ENCODE data around the gene ZNF638.

Gene ZNF638

GRCh38 chr2:71468279-71469015, 136.9 kb downstream of the ZNF638 start:
- TF ChIP-seq, protein P1, sequence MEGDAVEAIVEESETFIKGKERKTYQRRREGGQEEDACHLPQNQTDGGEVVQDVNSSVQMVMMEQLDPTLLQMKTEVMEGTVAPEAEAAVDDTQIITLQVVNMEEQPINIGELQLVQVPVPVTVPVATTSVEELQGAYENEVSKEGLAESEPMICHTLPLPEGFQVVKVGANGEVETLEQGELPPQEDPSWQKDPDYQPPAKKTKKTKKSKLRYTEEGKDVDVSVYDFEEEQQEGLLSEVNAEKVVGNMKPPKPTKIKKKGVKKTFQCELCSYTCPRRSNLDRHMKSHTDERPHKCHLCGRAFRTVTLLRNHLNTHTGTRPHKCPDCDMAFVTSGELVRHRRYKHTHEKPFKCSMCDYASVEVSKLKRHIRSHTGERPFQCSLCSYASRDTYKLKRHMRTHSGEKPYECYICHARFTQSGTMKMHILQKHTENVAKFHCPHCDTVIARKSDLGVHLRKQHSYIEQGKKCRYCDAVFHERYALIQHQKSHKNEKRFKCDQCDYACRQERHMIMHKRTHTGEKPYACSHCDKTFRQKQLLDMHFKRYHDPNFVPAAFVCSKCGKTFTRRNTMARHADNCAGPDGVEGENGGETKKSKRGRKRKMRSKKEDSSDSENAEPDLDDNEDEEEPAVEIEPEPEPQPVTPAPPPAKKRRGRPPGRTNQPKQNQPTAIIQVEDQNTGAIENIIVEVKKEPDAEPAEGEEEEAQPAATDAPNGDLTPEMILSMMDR (IDR thresholded peaks at IDR 0.05; ENCODE audit: poor library complexity, severe bottlenecking), result no peak
- ATAC-seq (ENCODE audit: low read depth), result no peak
- Histone ChIP-seq H3K9me3 (ENCODE audit: severe bottlenecking) (no peaks in the 10 kb centered on the region), H3K27me3 (ENCODE audit: insufficient read depth, poor library complexity, severe bottlenecking) (peaks cover 11% of the 10 kb centered on the region), H3K4me3 (ENCODE audit: severe bottlenecking) (no peak overlapping the region), H3K27ac (ENCODE audit: poor library complexity, severe bottlenecking) (no peak overlapping the region), H3K4me1 (ENCODE audit: insufficient read depth, poor library complexity, severe bottlenecking) (no peaks in the 10 kb centered on the region), H3K36me3 (ENCODE audit: low read depth) (no peaks in the 10 kb centered on the region)
- DNase-seq (ENCODE audit: low spot score), result no peak

GRCh38 chr2:71469403-71470398, 138.1 kb downstream of the ZNF638 start:
- Histone ChIP-seq H3K4me3 (ENCODE audit: severe bottlenecking) (no peak overlapping the region), H3K27me3 (ENCODE audit: insufficient read depth, poor library complexity, severe bottlenecking) (peaks cover 11% of the 10 kb centered on the region), H3K36me3 (ENCODE audit: low read depth) (no peaks in the 10 kb centered on the region), H3K9me3 (ENCODE audit: severe bottlenecking) (no peaks in the 10 kb centered on the region), H3K4me1 (ENCODE audit: insufficient read depth, poor library complexity, severe bottlenecking) (no peaks in the 10 kb centered on the region), H3K27ac (ENCODE audit: poor library complexity, severe bottlenecking) (no peak overlapping the region)
- DNase-seq (ENCODE audit: low spot score) (no peak), ATAC-seq (ENCODE audit: low read depth) (no peak)
- TF ChIP-seq, protein P1 (IDR thresholded peaks at IDR 0.05; ENCODE audit: poor library complexity, severe bottlenecking), result no peak

GRCh38 chr2:71471276-71471675, 139.7 kb downstream of the ZNF638 start:
- H3K4me1 ChIP-seq (ENCODE audit: insufficient read depth, poor library complexity, severe bottlenecking), result no peaks in the 10 kb centered on the region
- no peak overlapping the region for H3K27ac ChIP-seq (ENCODE audit: poor library complexity, severe bottlenecking)
- no peaks in the 10 kb centered on the region for H3K36me3 ChIP-seq (ENCODE audit: low read depth)
- DNase-seq (ENCODE audit: low spot score), result no peak
- no peaks in the 10 kb centered on the region for H3K27me3 ChIP-seq (ENCODE audit: insufficient read depth, poor library complexity, severe bottlenecking)
- ATAC-seq (ENCODE audit: low read depth), result peak; percentile 61
- H3K4me3 ChIP-seq (ENCODE audit: severe bottlenecking), result no peak overlapping the region
- H3K9me3 ChIP-seq (ENCODE audit: severe bottlenecking), result no peaks in the 10 kb centered on the region
- TF ChIP-seq, protein P1 (IDR thresholded peaks at IDR 0.05; ENCODE audit: poor library complexity, severe bottlenecking), result no peak

DNA sequence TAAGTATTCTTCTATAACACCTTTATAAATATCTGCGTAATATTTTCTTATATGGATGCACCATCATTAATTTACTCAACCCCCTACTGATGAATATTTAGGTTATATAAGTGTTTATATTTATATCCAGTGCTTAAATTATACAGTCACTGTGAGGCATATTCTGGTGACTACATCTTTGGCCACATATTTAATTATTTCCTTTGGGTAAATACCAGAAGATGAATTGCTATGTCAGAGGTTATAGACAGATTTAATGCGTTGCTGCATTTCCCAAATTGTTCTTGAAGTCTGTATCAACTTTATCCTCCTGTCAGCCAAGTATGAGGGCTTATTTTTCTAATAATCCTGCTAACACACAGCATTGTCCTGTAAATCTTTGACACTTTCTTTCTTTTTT, 140.4 kb downstream of the ZNF638 start:
- DNase-seq (ENCODE audit: low spot score) (no peak), ATAC-seq (ENCODE audit: low read depth) (no peak)
- Histone ChIP-seq H3K27me3 (ENCODE audit: insufficient read depth, poor library complexity, severe bottlenecking) (no peaks in the 10 kb centered on the region), H3K36me3 (ENCODE audit: low read depth) (no peaks in the 10 kb centered on the region), H3K9me3 (ENCODE audit: severe bottlenecking) (no peaks in the 10 kb centered on the region), H3K4me1 (ENCODE audit: insufficient read depth, poor library complexity, severe bottlenecking) (no peaks in the 10 kb centered on the region), H3K4me3 (ENCODE audit: severe bottlenecking) (no peak overlapping the region), H3K27ac (ENCODE audit: poor library complexity, severe bottlenecking) (no peak overlapping the region)
- TF ChIP-seq, protein P1 (IDR thresholded peaks at IDR 0.05; ENCODE audit: poor library complexity, severe bottlenecking), result no peak

All from RWPE2 (cell line).